NCI-H526 treated with DMSO at 0.1 percent for 48 hours (cell line): Measurements from ENCODE around the gene DNASE1.
A peak's percentile ranks its signal among the peaks of the same experiment; 100 is the strongest.
"Not testable (repeated sequence)": the region's sequence is repeated elsewhere in the genome, so short reads cannot be mapped to it uniquely, and the experiment has no call there.

Experiments
- DNase-seq: peaks from one replicate; lab custom pipeline; 2025; lab: John Stamatoyannopoulos, UW

The DNASE1 gene, protein sequence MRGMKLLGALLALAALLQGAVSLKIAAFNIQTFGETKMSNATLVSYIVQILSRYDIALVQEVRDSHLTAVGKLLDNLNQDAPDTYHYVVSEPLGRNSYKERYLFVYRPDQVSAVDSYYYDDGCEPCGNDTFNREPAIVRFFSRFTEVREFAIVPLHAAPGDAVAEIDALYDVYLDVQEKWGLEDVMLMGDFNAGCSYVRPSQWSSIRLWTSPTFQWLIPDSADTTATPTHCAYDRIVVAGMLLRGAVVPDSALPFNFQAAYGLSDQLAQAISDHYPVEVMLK

DNA sequence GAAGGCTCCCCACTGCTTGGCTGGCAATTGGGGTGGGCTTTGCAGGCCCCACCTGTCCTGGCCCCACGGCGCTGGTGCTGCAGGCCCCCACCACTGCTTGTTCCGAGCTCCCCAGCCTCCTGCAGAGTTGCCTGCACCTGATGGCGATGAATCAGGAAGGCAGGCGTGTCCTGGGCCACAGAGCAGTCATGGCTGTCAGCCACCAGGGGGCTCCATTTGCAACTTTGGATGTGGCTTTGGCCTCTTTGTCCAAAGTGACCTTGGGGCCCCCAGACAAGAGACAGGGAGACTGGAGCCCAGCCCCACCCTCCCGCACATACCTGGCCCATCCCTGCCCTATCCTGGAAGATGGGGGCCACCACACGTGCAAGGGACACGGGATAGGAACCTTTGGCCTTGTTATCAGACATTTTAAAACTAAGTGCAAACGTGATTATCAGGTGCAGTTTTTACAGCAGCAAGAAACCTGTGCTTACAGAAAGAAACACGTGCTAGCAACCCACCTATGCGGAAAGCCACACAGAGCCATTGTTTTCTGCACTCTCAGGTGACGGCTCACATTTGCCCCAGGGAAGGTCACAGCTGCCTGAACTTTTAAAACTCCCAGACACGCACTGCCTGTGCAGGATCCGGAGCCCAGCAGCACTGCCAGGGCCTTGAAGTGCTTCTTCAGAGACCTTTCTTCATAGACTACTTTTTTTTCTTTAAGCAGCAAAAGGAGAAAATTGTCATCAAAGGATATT is at the start of gene DNASE1:
TSS of gene DNASE1 (plus strand) at position 443 of the 743 bp plus-strand sequence. CDS start 683 bp downstream, outside the sequence.
- peak; percentile 27 for DNase-seq

DNA sequence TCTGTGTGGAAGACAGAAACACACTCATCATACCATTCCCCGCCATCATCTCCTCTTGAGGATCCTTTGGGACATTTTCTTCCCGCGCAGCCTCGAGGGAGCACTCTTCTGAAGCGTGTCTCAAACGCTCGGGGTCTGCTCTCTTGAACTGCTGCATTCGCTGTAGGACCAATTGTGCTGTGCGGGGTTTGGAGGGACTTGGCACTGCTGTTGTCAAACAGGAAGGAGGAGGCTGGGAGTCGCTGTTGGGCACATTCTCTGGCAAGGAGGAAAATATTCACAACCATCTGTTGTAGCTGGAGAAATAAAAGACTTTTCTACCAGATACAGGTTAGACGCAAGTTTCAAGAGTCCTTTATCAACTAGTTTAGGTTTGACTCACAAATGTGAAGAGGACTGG is 48.0 kb upstream of the DNASE1 start:
- DNase-seq = no peak

DNA sequence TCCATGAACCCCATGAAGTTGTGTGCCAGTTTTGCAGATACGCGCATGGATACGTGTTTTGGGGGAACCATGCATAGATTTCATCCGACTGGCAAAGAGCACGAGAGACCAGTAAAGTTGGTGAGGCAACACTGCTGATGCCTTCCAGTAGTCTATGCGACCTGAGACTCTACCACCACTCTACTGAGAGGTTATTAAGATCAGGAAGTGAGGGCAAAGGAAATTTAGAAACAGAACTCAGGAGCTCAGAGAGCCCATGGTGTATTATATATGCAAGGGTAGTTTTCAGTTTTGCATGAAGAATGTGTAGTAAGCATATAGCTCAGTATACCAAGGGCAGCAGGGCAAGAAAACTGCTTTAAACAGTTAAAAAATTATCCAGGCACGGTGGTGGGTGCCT is 47.3 kb upstream of the DNASE1 start:
- DNase-seq = no peak

DNA sequence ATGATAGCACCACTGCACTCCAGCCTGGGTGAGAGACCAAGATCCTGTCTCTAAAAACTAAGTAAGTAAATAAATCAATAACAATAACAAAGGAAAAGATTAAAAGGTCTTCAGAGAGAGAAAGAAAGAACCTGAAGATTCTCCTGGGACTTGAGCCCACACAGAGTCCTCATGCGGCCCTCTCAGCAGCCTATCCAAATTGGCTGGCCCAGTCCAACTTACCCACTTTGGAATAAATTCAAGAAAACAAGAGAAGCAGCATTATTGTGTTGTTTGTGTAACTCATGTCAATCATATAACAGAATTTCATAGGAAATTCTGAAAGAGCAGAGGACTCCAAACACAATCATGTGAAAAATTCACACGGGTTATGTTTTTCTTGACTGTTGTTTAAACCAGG is 46.9 kb upstream of the DNASE1 start:
- DNase-seq = no peak

DNA sequence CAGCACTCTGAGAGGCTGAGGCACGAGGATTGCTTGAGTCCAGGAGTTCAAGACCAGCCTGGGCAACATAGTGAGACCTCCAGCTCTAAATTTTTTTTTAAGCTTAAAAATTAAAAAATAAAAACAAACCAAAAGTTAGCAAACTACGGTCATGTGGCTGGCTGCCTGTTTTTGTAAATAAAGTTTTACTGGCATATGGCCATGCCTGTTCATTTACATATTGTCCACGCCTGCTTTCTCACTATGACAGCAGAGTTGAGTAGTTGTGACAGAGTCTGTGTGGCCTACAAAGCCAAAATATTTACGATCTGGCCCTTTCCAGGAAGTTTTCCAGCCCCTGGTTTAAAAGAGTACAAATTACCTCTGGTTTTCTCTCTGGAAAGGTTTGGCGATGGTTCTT is 46.4 kb upstream of the DNASE1 start:
- no peak for DNase-seq

DNA sequence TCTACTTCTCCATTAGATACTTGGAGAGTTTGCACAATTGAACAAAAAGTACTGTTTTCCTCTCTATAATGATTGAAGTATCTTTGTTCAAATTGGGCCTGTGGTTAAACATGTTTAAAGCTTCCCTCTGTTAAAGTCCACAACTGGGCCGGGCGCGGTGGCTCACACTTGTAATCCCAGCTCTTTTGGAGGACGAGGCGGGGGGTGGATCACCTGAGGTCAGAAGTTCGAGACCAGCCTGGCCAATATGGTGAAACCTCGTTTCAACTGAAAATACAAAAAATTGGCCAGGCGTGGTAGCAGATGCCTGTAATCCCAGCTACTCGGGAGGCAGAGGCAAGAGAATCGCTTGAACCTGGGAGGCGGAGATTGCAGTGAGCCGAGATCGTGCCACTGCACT is 45.5 kb upstream of the DNASE1 start:
- DNase-seq = not testable (repeated sequence)

DNA sequence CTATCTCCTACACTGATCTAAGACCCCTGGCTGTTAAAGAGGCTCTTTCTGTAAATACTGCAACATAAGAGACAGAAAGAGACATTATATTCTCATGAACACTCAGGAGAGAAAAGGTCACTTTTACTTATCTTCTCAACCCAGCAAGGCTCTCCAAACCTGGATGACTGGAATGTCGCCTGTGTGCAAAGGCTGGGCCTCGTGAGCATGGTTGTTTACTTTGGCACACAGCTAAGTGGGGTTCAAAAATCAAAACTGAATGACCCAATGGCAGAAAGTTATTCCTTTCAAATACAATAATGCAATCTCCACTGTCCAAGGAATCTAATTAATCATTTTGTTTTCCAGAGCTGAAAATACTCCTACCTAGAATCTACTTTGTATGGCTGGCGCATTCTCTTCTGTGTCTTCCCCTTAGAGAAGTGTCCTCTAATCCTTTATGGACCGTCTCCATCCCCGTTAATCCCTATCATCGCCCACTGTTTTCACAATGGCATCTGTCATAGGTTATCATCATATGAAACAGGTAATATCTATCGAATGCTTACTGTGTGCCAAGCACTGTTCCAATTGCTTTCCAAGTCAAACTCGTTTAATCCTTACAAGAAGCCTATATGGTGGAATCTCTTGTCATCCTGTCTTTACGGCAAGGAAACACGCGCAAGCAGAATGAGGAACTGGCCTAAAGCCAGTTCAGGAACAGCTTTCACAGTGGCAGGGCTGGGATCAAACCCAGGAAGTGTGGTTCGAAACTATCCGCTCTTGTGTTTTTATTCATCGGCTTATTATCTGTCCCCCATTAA is 44.4 kb upstream of the DNASE1 start:
- no peak for DNase-seq

DNA sequence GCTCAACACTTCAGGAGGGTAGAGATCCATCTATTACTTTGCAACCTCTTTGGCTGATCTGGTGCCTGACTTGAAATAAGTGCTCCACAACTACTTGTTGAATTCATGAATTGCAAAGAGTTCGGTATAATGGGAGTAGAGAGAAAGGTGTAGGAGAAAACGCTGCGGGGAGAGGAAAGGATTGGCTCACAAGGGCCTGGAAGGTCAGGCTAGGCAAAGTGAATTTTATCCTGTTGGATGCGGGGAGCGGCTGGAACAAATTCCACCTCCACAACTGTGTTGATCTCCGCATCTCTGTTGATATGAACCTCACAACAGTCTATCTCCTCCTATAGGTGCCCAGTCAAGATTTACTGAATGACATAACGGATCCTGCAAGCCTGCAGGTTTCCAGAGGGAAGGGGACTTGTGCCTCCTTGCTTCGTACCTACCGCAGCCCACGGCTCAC is 43.8 kb upstream of the DNASE1 start:
- DNase-seq = no peak

- DNase-seq = peak; percentile 53
Measured at GRCh38 chr16:3611146-3611975, 43.1 kb upstream of the DNASE1 start, which contains the start of gene SLX4. SLX4 (minus strand) TSS chr16:3611606; CDS start chr16:3608964, 2,642 bp downstream.

GRCh38 chr16:3612510-3613466 is 41.7 kb upstream of the DNASE1 start:
- no peak for DNase-seq

GRCh38 chr16:3618769-3619141 is 35.7 kb upstream of the DNASE1 start:
- no peak for DNase-seq

- peak; percentile 31 for DNase-seq
Measured at GRCh38 chr16:3623642-3624041, 30.8 kb upstream of the DNASE1 start.

DNA sequence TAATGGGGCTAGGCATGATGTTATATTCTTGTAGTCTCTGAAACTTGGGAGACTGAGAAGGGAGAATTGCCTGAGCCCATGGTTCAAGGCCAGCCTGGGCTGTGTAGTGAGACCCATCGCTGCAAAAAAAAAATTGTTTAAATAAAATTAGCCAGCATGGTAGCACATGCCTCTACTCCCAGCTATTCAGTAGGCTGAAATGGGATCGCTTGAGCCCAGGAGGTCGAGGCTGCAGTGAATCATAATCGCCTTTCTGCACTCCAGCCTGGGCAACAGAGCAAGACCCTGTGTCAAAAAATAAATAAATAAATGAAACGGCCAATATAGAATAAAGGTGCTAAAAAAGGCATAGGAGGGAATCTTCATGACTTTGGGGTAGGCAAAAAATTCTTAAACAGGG is 29.2 kb upstream of the DNASE1 start:
- no peak for DNase-seq

- no peak for DNase-seq
Measured at GRCh38 chr16:3625911-3626732, 28.4 kb upstream of the DNASE1 start.

DNA sequence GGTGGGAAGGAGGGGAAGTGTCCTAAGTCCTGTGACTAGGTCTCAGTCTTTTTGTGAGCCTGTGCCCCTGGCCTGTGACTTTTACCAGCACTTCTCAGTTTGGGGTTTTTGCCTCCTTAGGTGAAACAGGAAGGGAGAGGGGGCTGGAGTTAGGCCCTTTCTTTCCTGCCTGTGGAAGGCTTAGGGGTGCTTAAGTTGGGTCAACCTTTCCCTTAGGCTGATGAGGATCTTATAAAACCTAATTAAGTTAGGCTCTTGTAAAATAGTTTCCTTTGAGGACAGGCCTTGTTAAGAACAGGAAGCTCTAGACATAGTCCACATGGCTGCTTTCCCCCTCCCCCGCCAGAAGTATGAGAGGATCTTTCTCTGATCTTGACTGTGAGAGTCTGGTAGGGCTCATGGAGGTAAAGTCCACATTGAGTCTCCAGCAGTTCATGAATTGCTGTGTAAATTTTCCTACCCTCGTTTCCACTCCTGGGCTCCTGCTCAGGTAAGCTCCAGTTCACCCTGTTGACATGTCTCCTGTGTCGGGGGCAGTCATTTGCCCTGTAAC is 17.0 kb upstream of the DNASE1 start:
- no peak for DNase-seq

GRCh38 chr16:3638916-3639644 is 15.4 kb upstream of the DNASE1 start:
- no peak for DNase-seq

- no peak for DNase-seq
Measured at GRCh38 chr16:3640207-3640606, 14.3 kb upstream of the DNASE1 start.

DNA sequence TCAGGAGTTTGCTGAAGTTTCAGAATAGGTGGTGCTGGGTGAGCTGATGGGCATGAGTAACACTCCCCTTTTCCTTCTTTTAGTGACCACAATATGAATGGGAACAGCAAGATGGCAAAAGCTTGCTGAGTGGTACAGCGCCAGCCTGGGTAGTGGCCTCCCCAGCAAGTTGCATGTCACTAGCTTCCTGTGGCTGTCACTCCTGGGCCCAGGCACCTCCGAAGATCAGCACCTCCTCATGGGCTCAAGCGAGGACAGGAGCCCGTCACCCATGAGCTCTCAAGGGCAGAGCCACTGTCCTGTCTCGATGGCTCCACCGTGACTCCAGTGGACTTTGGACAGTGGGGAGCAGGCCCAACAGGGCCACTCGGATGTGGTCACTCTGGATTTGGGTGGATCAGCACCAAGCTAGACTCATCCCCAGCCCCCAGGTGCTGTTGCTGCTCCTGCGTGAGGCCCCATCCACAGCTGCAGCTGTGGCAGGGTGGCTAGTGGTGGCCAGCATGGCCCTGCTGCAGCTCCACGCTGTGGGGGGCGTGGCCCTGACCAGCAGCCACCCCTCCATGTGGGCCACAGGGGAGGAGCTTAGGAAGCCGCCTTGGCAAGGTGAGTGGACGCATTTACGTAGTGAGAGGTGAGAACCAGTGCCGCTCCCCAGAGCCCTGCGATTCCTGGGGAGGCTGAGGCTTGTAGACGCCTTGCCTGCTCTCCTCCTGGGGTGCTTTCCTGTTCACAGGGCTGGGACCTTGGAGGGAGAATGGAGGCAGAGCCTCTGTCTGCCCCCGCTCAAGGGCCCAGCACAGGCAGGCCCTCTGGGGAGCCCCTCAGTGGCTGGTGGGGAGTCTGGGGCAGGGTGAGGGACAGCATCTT is 13.6 kb upstream of the DNASE1 start:
- DNase-seq = no peak
